ENCODE results near the gene MAEA.

The MAEA gene

DNA sequence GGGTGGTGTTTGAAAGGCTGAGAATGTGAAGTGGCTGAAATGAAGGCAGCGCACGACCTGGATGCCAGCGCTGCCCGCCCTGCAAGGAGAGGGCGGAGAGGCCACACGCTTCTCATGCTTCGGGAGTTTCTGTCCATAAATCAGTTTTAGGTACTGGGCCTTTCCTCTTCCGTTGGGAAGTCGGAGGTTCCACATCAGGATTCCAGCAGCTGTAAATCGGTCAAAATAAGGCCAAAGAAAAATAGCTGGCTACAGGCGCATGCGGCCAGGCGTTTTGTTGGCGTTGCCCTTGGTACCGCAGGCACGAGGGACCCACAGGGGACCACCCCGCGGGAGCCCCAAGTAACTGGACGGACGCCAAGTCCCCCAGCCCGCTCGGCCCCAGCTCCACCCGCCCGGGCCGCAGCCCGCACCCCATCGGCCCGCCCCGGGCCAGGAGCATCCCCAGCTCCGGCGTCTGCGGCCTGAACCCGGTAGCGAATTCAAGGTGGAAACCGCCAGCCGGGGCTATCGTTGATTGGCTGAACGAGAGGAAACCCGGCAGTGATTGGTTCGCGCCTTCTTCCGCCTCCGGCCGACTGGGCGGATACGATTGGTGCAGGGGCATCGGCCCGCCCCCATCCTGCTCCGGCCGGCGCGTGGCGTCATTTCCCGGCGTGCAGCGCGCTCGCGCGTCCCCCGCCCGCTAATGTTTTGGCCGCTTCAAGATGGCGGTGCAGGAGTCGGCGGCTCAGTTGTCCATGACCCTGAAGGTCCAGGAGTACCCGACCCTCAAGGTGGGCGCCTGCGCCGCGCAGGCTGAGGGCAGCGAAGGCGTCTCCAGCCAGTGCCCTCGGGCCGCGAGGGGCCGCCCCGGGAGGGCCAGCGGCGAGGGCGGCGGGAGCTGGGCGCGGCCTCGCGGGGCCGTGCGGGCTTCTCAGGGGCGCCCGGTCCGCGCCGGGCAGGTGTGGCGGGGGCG lies at the start of gene MAEA:
Gene MAEA, plus strand, starts transcription at position 685 of the 958 bp plus-strand sequence. Its CDS starts 23 bp downstream, at position 708.
- no peaks in the 10 kb centered on the region for H3K36me3 ChIP-seq (ENCODE audit: insufficient read depth, low read length)
- peaks cover 18% of the 10 kb centered on the region for H3K4me1 ChIP-seq (ENCODE audit: control insufficient read depth, insufficient read depth, low read length, unreplicated experiment)
- H2AFZ ChIP-seq (ENCODE audit: low read length, unreplicated experiment), result peak within 1 kb of the TSS; percentile 90
- peak within 1 kb of the TSS; percentile 41 for H3K27ac ChIP-seq (ENCODE audit: low read depth, low read length)
- H3K79me2 ChIP-seq (ENCODE audit: control insufficient read depth, insufficient read depth, low read length, unreplicated experiment), result peaks cover 46% of the 10 kb centered on the region
- H3K4me3 ChIP-seq (ENCODE audit: low read depth, low read length), result peak within 1 kb of the TSS; percentile 96
- no peaks in the 10 kb centered on the region for H3K27me3 ChIP-seq (ENCODE audit: insufficient read depth, low read length)

GRCh38 chr4:1239950-1240307 lies 49.8 kb upstream of the MAEA start:
- H2AFZ ChIP-seq (ENCODE audit: low read length, unreplicated experiment), result no peak overlapping the region
- peaks cover 62% of the 10 kb centered on the region for H3K79me2 ChIP-seq (ENCODE audit: control insufficient read depth, insufficient read depth, low read length, unreplicated experiment)
- H3K27me3 ChIP-seq (ENCODE audit: insufficient read depth, low read length), result no peaks in the 10 kb centered on the region
- H3K4me1 ChIP-seq (ENCODE audit: control insufficient read depth, insufficient read depth, low read length, unreplicated experiment), result no peaks in the 10 kb centered on the region
- H3K4me3 ChIP-seq (ENCODE audit: low read depth, low read length), result no peak overlapping the region
- peaks cover 25% of the 10 kb centered on the region; the same call in 1 of the 2 replicates for H3K36me3 ChIP-seq (ENCODE audit: insufficient read depth, low read length)
- H3K27ac ChIP-seq (ENCODE audit: low read depth, low read length), result no peak overlapping the region

DNA sequence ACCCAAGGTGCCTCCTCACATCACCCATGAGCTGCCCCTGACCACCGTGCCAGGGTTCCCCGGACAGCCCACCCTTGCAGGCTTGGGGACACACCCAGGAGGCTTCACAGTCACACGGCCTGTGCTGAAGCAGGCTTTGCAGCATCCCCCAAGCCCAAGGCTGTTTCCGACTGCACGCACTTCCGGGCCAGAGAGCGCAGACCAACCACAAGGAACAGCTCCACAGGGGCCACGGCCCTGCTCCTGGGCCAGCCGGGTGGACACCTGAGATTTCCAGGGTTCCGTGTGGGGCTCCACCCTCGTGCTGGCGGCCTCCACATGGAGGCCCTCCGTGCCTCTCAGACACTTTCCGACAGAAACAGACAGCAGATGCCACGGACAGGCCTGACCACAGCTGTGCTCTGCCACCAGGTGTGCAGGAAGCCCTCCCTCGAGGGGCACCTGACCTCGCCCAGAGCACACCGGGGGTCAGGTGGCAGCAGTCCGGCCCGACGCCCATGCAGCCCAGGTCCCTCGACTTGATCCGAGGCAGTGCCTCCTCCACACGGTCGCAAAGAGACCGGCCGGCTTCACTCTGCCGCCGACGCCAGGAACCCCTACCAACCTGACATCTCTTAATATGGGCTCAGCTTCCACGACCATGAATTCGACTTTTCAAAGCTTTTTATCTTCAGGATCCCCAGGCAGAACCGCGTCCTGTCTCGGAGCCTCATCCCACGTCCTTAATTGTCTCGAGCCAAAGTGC lies 48.8 kb upstream of the MAEA start:
- Histone ChIP-seq H3K27ac (ENCODE audit: low read depth, low read length) (no peak overlapping the region), H3K4me1 (ENCODE audit: control insufficient read depth, insufficient read depth, low read length, unreplicated experiment) (peaks cover 3% of the 10 kb centered on the region), H3K27me3 (ENCODE audit: insufficient read depth, low read length) (no peaks in the 10 kb centered on the region), H3K4me3 (ENCODE audit: low read depth, low read length) (no peak overlapping the region), H3K36me3 (ENCODE audit: insufficient read depth, low read length) (peaks cover 16% of the 10 kb centered on the region; the same call in 1 of the 2 replicates), H2AFZ (ENCODE audit: low read length, unreplicated experiment) (no peak overlapping the region), H3K79me2 (ENCODE audit: control insufficient read depth, insufficient read depth, low read length, unreplicated experiment) (peaks cover 72% of the 10 kb centered on the region)

DNA sequence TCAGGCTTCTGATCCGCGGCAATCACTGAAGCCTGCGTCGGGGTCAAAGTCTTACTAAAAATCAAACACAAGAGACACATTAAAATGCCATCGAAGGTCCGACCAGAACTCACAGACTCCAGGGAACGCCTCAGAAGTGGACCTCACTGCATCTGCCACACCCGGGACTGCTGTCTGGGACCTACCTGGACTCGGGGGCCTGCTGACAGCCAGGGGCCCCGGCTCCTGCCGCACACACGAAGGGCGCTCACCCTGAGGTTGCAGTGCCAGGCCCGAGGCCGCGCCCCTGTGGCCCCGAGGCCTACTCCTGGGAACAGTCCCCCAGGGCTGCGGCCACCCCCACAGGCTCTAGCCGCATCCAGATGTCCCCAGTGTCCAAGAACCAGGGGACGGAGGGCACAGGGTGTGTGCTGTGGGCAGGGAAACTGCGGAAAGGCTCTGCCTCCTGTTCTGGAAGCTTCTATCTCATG lies 48.2 kb upstream of the MAEA start:
- Histone ChIP-seq H3K27me3 (ENCODE audit: insufficient read depth, low read length) (no peaks in the 10 kb centered on the region), H3K36me3 (ENCODE audit: insufficient read depth, low read length) (peaks cover 12% of the 10 kb centered on the region; the same call in 1 of the 2 replicates), H3K4me1 (ENCODE audit: control insufficient read depth, insufficient read depth, low read length, unreplicated experiment) (peaks cover 9% of the 10 kb centered on the region), H3K79me2 (ENCODE audit: control insufficient read depth, insufficient read depth, low read length, unreplicated experiment) (peaks cover 78% of the 10 kb centered on the region), H3K27ac (ENCODE audit: low read depth, low read length) (no peak overlapping the region), H3K4me3 (ENCODE audit: low read depth, low read length) (no peak overlapping the region), H2AFZ (ENCODE audit: low read length, unreplicated experiment) (no peak overlapping the region)

- Histone ChIP-seq H3K4me1 (ENCODE audit: control insufficient read depth, insufficient read depth, low read length, unreplicated experiment) (peaks cover 15% of the 10 kb centered on the region), H3K79me2 (ENCODE audit: control insufficient read depth, insufficient read depth, low read length, unreplicated experiment) (peaks cover 83% of the 10 kb centered on the region), H3K27ac (ENCODE audit: low read depth, low read length) (no peak overlapping the region), H2AFZ (ENCODE audit: low read length, unreplicated experiment) (no peak overlapping the region), H3K36me3 (ENCODE audit: insufficient read depth, low read length) (peaks cover 12% of the 10 kb centered on the region; the same call in 1 of the 2 replicates), H3K27me3 (ENCODE audit: insufficient read depth, low read length) (no peaks in the 10 kb centered on the region), H3K4me3 (ENCODE audit: low read depth, low read length) (no peak overlapping the region)
Measured at GRCh38 chr4:1241936-1242505, 47.7 kb upstream of the MAEA start.

DNA sequence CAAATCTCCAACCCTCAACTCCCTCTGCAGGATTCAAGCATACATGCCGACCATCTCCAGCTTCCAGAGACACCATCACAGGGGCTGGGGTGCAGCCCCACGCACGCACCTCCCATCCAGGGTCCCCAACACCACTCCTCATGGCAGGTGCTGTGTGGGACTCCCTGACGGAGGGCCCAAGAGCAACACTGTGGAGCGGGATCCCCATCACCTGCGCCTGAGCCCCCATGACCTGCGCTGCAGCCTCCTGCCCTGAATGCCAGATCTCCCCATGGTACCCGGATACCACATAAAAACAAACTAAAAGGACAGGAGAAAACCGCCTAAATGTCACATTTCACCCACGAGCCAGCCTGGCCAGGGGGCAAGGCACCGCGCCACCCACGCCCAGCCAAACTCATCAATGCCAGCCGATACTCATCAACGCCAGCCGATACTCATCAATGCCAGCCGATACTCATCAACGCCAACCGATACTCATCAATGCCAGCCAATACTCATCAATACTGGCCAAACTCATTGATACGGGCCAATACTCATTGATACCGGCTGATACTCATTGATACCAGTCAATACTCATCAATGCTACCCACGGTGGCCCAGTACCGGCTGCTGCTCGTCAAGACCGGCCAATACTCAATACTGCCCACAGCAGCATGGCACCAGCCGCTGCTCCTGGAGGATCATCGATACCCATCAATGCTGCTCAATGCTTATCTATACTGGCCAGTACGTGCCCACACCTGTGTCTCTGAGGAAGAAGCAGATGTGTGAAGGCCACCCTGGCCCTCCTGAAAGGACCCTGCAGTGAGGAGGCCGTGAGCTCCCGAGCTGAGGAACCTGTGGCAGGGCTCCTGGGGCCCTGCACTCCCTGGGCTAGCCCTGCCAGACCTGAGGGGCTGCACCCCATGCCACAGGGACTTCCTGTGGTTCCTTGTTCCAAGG lies 46.9 kb upstream of the MAEA start:
- Histone ChIP-seq H2AFZ (ENCODE audit: low read length, unreplicated experiment) (no peak overlapping the region), H3K27ac (ENCODE audit: low read depth, low read length) (no peak overlapping the region), H3K4me3 (ENCODE audit: low read depth, low read length) (no peak overlapping the region), H3K79me2 (ENCODE audit: control insufficient read depth, insufficient read depth, low read length, unreplicated experiment) (peaks cover 91% of the 10 kb centered on the region), H3K27me3 (ENCODE audit: insufficient read depth, low read length) (no peaks in the 10 kb centered on the region), H3K36me3 (ENCODE audit: insufficient read depth, low read length) (peaks cover 12% of the 10 kb centered on the region; the same call in 1 of the 2 replicates), H3K4me1 (ENCODE audit: control insufficient read depth, insufficient read depth, low read length, unreplicated experiment) (peaks cover 15% of the 10 kb centered on the region)

- no peak overlapping the region for H3K4me3 ChIP-seq (ENCODE audit: low read depth, low read length)
- H3K27ac ChIP-seq (ENCODE audit: low read depth, low read length), result no peak overlapping the region
- no peak overlapping the region for H2AFZ ChIP-seq (ENCODE audit: low read length, unreplicated experiment)
- H3K27me3 ChIP-seq (ENCODE audit: insufficient read depth, low read length), result no peaks in the 10 kb centered on the region
- H3K79me2 ChIP-seq (ENCODE audit: control insufficient read depth, insufficient read depth, low read length, unreplicated experiment), result peaks cover 88% of the 10 kb centered on the region
- H3K36me3 ChIP-seq (ENCODE audit: insufficient read depth, low read length), result peaks cover 12% of the 10 kb centered on the region; the same call in 1 of the 2 replicates
- H3K4me1 ChIP-seq (ENCODE audit: control insufficient read depth, insufficient read depth, low read length, unreplicated experiment), result peaks cover 15% of the 10 kb centered on the region
Measured at GRCh38 chr4:1243451-1244080, 46.1 kb upstream of the MAEA start.

DNA sequence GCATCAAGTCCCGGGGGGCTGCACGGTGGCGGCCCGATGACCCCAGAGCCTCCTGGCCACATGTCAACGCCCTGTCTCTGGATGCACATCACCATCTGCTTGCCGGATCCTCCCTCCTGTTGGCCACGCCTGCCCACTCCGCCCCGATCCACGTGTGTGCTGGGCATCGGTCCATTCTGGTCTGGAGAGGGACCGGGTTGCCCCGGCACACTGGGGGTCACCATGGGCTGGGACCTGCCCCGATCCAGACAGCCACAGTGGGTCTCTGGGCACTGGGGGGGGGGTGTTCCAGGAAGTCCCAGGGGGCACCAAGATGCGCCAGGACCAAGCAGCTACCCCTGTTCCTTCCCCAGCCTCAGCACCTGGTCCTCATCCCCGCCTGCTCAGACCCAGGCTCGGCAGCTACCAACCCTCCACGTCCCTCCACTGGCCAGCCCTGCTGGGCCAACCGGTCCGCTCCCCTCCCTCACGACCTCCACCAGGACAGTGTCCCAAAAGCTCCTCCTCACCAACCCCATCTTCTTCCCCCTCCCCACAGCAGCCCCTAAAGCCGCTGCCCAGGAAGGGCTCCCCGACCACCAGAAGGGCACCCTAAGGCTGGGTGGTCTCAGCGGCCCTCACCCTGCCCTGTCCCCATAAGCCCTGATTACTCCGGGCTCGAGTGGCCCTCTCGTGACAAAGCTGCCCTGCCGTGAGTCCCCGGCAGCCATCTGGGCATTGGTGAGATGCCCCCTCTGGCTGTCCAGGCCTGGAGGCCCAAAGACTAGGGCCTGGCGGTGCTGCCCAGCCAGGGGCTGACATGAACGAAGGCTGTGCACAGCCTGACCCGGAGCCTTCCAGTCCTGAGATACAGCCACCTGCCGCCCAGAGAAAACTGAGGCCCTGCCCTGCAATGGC lies 45.4 kb upstream of the MAEA start:
- peaks cover 15% of the 10 kb centered on the region for H3K4me1 ChIP-seq (ENCODE audit: control insufficient read depth, insufficient read depth, low read length, unreplicated experiment)
- H3K4me3 ChIP-seq (ENCODE audit: low read depth, low read length), result no peak overlapping the region
- no peak overlapping the region for H3K27ac ChIP-seq (ENCODE audit: low read depth, low read length)
- H3K36me3 ChIP-seq (ENCODE audit: insufficient read depth, low read length), result peaks cover 12% of the 10 kb centered on the region; the same call in 1 of the 2 replicates
- H2AFZ ChIP-seq (ENCODE audit: low read length, unreplicated experiment), result no peak overlapping the region
- peaks cover 81% of the 10 kb centered on the region for H3K79me2 ChIP-seq (ENCODE audit: control insufficient read depth, insufficient read depth, low read length, unreplicated experiment)
- no peaks in the 10 kb centered on the region for H3K27me3 ChIP-seq (ENCODE audit: insufficient read depth, low read length)

All from ACC112 (cell line).